GM12873 (cell line): ENCODE results near the gene EIF6.

Source experiments
- TF ChIP-seq, protein P1 (sequence below): IDR thresholded peaks from 2 replicates; pipeline ENCODE4 v1.5.1; 2012; ENCODE audit warnings: low read depth, mild to moderate bottlenecking, moderate library complexity, low read length, control low read depth; ENCODE audit not compliant: insufficient read depth; ENCODE audit errors: missing control alignments

Gene EIF6

DNA sequence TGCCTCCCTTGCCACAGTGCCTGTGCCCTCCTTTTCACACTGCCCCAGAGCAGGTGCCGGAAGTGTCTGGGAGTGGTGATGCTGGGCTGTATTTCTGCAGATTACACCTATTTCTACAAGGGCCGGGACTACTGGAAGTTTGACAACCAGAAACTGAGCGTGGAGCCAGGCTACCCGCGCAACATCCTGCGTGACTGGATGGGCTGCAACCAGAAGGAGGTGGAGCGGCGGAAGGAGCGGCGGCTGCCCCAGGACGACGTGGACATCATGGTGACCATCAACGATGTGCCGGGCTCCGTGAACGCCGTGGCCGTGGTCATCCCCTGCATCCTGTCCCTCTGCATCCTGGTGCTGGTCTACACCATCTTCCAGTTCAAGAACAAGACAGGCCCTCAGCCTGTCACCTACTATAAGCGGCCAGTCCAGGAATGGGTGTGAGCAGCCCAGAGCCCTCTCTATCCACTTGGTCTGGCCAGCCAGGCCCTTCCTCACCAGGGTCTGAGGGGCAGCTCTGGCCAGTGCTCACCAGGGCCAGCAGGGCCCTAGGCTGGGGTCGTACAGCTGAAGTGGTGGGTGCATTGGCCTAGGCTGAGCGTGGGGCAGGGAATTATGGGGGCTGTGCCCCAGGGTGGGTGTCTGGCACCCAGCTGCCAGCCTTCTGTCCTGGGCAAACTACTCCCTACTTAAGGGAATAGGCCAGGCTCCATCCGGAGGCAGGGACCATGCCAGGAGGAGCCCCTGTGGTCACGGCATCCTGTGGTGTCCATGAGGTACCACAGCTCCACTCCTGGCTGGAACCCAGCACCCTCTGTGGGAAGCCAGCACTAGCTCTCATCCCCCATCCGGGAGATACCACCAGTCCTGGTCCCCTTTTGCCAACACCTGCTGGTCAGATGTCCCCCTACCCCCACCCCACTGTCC, 10.1 kb downstream of the EIF6 start:
- TF ChIP-seq, protein P1, sequence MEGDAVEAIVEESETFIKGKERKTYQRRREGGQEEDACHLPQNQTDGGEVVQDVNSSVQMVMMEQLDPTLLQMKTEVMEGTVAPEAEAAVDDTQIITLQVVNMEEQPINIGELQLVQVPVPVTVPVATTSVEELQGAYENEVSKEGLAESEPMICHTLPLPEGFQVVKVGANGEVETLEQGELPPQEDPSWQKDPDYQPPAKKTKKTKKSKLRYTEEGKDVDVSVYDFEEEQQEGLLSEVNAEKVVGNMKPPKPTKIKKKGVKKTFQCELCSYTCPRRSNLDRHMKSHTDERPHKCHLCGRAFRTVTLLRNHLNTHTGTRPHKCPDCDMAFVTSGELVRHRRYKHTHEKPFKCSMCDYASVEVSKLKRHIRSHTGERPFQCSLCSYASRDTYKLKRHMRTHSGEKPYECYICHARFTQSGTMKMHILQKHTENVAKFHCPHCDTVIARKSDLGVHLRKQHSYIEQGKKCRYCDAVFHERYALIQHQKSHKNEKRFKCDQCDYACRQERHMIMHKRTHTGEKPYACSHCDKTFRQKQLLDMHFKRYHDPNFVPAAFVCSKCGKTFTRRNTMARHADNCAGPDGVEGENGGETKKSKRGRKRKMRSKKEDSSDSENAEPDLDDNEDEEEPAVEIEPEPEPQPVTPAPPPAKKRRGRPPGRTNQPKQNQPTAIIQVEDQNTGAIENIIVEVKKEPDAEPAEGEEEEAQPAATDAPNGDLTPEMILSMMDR = no peak

DNA sequence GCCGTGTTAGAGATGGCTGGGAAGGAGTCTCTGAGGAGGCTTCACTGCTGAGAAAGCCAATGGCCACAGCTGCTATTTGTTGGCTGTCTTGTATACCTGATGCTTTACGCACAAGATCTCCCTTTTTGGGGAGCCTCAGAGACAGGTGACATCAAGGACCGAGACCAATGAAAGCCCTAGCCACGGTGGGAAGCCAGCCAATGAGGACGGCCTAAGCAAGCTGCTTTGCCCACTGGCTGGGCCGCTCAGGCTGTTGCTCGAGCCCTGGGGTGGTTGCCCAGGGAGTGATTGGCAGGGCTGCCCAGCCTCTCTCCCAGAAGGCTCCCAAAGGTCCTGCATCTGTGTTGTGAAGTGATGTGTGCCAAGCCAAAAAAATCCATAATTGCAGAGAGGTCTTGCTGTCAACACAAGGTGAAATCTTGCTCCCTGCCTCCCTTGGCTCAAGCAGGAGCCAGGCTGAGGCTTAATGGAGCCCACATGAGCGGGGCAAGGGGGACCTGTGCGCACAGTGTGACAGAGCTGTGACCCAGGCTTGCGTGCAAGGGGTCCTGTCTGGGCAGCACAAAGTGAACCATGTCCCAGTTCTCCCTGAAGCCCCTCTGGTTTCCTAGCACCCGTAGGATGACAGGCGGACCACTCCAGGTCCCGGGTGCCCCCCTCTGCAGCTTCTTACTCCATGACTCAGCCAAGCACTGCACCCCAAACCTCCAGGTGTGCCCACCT, 11.0 kb downstream of the EIF6 start:
- TF ChIP-seq, protein P1 = no peak

DNA sequence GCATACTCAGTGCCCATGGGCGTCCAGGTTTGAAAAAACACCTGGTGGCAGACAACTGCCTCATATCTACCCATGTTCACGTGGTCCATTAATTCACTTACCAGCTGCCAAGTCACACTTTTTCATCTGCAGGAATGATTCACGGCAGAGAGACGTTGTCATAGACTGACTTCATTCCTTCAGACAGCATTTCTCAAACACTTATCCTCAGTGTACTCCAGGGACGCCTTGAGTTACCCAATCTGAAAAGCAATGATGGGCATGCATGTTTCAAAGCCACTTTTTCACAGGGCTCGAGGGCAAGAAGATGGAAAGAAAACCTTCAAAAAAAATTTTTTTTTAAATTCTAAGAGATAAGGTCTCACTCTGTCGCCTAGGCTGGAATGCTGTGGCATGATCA, 12.7 kb downstream of the EIF6 start:
- TF ChIP-seq, protein P1 = no peak

DNA sequence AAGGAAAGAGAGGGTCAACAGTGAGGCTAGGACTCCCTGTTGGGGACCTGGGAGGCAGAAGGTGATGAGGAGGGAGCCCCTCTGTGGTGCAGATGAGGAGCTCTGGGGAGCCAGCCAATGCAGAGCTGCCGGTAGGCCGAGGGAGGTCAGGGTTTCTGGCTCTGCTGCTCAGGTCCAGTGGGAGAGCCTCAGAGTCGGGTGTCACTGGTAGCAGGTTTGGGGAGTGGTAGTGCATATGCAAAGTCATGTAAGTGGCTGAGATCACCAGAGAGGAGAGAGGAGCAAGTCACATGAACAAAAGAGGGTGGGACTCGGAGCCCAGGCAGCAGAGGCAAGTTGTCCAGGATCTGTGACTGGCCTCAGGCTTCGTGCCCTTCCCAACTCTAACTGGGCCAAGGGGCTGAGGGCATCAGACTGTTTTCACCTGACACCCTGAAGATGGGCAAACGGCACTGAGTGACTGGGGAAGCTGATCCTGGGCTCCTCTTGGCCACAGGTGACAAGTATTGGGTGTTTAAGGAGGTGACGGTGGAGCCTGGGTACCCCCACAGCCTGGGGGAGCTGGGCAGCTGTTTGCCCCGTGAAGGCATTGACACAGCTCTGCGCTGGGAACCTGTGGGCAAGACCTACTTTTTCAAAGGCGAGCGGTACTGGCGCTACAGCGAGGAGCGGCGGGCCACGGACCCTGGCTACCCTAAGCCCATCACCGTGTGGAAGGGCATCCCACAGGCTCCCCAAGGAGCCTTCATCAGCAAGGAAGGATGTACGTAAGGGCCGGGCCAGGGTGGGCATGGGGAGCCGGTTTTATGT, 13.3 kb downstream of the EIF6 start:
- TF ChIP-seq, protein P1 = no peak

DNA sequence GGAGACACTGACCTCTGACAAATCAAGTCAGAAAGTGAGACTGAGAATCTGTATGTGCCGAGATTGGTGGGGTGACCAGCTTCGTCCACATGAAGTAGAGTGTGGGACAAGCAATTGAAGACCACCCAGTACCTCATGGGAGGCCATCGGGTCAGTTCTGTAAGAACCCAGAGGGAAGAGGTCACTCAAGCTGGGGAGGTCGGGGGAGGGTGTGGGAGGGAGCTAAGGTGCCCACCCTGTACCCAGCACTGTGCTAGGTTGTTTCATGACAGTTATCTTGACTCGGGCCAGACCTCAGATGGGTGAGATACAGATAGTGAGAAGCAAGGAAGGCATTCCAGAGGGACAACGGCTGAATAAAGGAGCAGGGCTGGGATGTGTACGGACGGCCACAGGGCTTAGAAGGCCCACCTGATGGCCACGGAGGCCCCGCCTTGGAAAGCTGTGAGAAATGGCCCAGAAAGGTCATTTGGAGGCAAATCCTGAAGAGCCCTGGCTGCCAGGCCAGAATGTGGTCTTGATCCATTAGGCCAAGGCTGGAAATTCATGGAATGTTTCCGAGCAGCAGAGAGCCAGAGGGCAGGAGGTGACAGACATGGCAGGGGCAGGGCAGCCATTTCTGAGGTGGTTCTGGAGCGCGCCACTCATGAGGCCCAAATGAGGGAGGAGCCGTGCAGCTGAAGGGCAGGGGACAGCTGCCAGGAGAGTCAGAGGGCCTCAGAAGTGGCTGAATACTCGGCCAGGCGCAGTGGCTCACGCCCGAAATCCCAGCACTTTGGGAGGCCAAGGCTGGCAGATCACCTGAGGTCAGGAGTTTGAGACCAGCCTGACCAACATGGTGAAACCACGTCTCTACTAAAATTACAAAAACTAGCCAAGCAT, 14.3 kb downstream of the EIF6 start:
- TF ChIP-seq, protein P1 = no peak

DNA sequence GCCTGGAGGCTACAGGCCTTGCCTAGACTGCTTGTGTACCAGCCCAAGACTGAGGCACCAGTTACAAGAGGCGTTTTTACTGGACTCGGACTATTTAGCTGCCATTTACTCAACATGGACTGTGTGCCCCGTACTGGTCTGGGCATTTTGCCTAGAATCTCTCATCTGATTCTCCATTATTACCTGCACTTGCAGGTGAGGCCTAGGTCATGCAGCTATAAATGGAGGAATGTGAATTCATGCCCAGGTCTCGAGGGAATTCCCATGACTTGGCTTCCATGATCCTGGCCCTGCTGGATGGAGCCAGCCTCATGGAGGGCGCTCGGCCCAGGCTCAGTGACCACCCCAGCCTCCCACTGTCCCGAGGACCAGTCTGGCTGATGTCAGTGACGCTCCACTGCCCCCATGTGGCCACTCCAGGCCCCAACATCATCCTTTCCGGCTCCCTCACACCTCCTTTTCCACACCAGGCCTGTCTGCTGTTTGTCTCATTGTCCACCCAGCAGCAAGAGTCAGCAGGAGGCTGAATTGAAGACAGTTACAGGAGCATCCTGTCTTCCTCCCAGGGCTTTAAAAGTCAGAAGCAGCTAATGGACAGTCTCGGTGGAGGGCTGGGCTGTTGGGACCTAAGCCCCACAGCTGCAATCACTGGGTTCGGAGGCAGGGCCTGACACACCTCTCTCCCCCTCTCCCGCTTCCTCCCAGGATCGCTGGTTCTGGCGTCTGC, 15.4 kb downstream of the EIF6 start:
- TF ChIP-seq, protein P1 = peak; percentile 92
